Gastrocnemius medialis (tissue), 4 donors: Measurements from ENCODE around the gene PCYT2. TPM values are rescaled to one million over a fixed set of nuclear protein-coding genes. Genes with fewer than 3 reads are reported as not detected.

Source experiments
- ATAC-seq, 2 donors: fragments of 150-250 bp; one replicate each; pipeline ENCODE4 v1.9.1; 2016
- DNase-seq, 2 donors: peaks; one replicate each; pipeline ENCODE4 v3.0.0-alpha.2; 2019
- H3K27ac ChIP-seq, 4 donors: fragments of 200-600 bp; sonication (generic); 1 replicate in 1 of 4; 2 replicates in 3 of 4; pipeline ENCODE4 v1.5.1; 2016 to 2018; ENCODE audit warnings: mild to moderate bottlenecking in 2 of 4, moderate library complexity in 1 of 4
- H3K27me3 ChIP-seq, 3 donors: fragments of 200-600 bp; sonication (generic) in 2 of 3; 1 replicate in 1 of 3; 2 replicates in 2 of 3; pipeline versions ENCODE4 v1.5.1 to v1.6.0; 2016 to 2019; ENCODE audit warnings: mild to moderate bottlenecking in 1 of 3, moderate library complexity in 1 of 3
- H3K36me3 ChIP-seq, 2 donors: fragments of 200-600 bp; sonication (generic) in 1 of 2; one replicate each; pipeline ENCODE4 v1.5.1; 2017 to 2018
- H3K4me1 ChIP-seq, 2 donors: fragments of 200-600 bp; sonication (generic) in 1 of 2; one replicate each; pipeline ENCODE4 v1.5.1; 2016 to 2017; ENCODE audit warnings: mild to moderate bottlenecking in 2 of 2
- H3K4me3 ChIP-seq, 4 donors: fragments of 200-600 bp; sonication (generic) in 3 of 4; 1 replicate in 1 of 4; 2 replicates in 3 of 4; pipeline ENCODE4 v1.5.1; 2016 to 2019; ENCODE audit warnings: mild to moderate bottlenecking in 2 of 4
- H3K9me3 ChIP-seq, 3 donors: fragments of 200-600 bp; sonication (generic) in 2 of 3; 1 replicate in 1 of 3; 2 replicates in 2 of 3; pipeline ENCODE4 v1.5.1; 2016 to 2019
- CTCF ChIP-seq, 5 experiments: fragments of 450-650 bp in 3 of 5; fragments of 200-600 bp in 2 of 5; sonication (generic) in 2 of 5; IDR thresholded peaks in 4 of 5; conservative IDR thresholded peaks in 1 of 5; 1 replicate in 4 of 5; 2 replicates in 1 of 5; pipeline ENCODE4 v1.5.1; 2016 to 2019; ENCODE audit warnings: antibody characterized with exemption in 5 of 5, mild to moderate bottlenecking in 3 of 5, moderate library complexity in 3 of 5
- POLR2A ChIP-seq, 2 donors: fragments of 450-650 bp; IDR thresholded peaks; one replicate each; pipeline ENCODE4 v1.6.1; 2017; ENCODE audit warnings: antibody characterized with exemption in 2 of 2, mild to moderate bottlenecking in 2 of 2, moderate library complexity in 2 of 2
- in situ Hi-C, 4 donors: fragments of 200-750 bp; cut with MboI; loops; one replicate each; pipeline versions ENCODE4 v1.15.0 to v1.8.0; 2017; ENCODE audit warnings: low sequenced_read_pairs in 4 of 4
- intact Hi-C: fragments of 100-400 bp; cut with DNase I; formaldehyde crosslinking; loops from one replicate; pipeline ENCODE4 v1.15.1; 2023; ENCODE audit warnings: low total_unique reads
- total RNA-seq, 4 donors: library from RNA; depleted of rRNA; stranded (reverse); fragments of >200 nt; gene quantifications; one replicate each; pipeline versions ENCODE4 v1.1.0 to v1.2.3, GENCODE V29; 2016

PCYT2 gene
- total RNA-seq, 4 donors from 2014 or later, result 22.6 to 44.8 (median 37.1) TPM

DNA sequence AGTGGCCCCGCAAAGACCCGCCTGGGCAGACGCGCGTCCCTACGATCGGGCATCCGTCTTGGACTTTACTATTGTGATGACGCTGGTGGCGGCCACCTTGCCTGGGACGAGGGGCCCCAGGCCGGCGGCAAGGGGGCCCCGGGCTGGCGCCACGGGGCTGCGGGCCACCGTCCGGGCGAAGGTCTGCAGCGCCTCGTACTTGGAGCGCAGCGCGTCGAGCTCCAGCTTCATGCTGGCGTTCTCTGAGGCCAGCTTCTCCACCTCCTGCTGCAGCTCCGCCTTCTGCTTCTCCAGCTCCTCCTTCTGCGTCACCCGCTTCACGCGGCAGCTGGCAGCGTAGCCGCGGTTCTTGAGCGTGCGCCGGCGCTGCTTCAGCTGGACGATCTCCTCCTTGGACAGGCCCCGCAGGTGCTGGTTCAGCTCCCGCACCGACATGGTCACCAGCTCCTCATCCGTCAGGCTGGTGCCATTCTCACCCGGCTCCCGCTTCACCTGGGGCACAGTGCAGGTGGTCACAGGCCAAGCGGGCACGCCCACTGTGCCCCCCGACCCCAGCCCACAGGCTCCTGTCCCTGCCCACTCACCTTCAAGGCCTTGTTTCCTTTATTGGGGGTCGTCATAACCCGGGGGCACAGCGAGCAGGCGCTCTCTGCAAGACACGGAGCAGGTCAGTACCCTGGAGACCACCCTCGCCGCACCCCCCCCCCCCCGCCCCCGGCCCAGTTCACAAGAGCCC lies 11.5 kb upstream of the PCYT2 start:
- DNase-seq (peak in 1 of 2 donors; percentile 51), ATAC-seq (no peak)
- TF ChIP-seq CTCF (IDR thresholded peaks at IDR 0.05 in 4 of 5, conservative IDR thresholded peaks at IDR 0.05 in 1 of 5), result no peak
- TF ChIP-seq POLR2A (IDR thresholded peaks at IDR 0.05), result no peak
- Histone ChIP-seq H3K27me3 (no peaks in the 10 kb centered on the region), H3K36me3 (peaks cover 0 to 12% of the 10 kb centered on the region in 2 donors), H3K27ac (peak overlapping the region; percentile 90 to 98 (median 93)), H3K9me3 (no peaks in the 10 kb centered on the region), H3K4me3 (peak overlapping the region; percentile 50 to 71 (median 60)), H3K4me1 (peaks cover 77 to 79% of the 10 kb centered on the region in 2 donors)
- intact Hi-C loops, result loop anchor here (10.0 kb wide), 2 partner anchors 532 to 598 kb away; partner anchors contain the start of genes CYBC1 and NARF
- in situ Hi-C loops, result no loop called here

- TF ChIP-seq CTCF (IDR thresholded peaks at IDR 0.05 in 4 of 5, conservative IDR thresholded peaks at IDR 0.05 in 1 of 5) (no peak), POLR2A (IDR thresholded peaks at IDR 0.05) (no peak)
- peak overlapping the region; percentile 50 to 71 (median 60) for H3K4me3 ChIP-seq
- no peaks in the 10 kb centered on the region for H3K9me3 ChIP-seq
- DNase-seq, result no peak
- H3K36me3 ChIP-seq, result peaks cover 0 to 12% of the 10 kb centered on the region in 2 donors
- no peaks in the 10 kb centered on the region for H3K27me3 ChIP-seq
- intact Hi-C loops, result loop anchor here (10.0 kb wide), 2 partner anchors 533 to 597 kb away; partner anchors contain the start of genes CYBC1 and NARF
- in situ Hi-C loops, result no loop called here
- peak overlapping the region; percentile 90 to 98 (median 93) for H3K27ac ChIP-seq
- ATAC-seq, result no peak
- H3K4me1 ChIP-seq, result peaks cover 80 to 83% of the 10 kb centered on the region in 2 donors
Observed at GRCh38 chr17:81921996-81922565, 10.9 kb upstream of the PCYT2 start.

DNA sequence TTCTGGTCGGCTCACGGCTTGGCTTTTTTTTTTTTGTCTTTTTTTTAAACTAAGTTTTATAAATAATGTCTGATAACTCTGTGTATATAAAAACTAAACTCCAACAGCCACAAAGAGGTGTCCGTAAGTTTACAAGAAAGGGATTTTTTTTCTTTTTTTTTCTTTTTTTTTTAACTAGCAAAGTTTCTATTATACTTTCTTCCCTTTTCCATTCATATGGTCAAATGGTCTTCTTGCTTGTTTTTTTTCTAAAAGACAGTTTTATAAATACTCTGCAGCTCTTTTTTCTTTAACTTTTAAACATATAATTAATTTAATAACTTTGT lies 10.3 kb upstream of the PCYT2 start:
- Histone ChIP-seq H3K27me3 (no peaks in the 10 kb centered on the region), H3K4me3 (peak overlapping the region in 2 of 4 donors; percentile 50 to 51), H3K4me1 (peaks cover 86 to 88% of the 10 kb centered on the region in 2 donors), H3K27ac (peak overlapping the region; percentile 90 to 98 (median 93)), H3K9me3 (no peaks in the 10 kb centered on the region), H3K36me3 (peaks cover 0 to 12% of the 10 kb centered on the region in 2 donors)
- TF ChIP-seq CTCF (IDR thresholded peaks at IDR 0.05 in 4 of 5, conservative IDR thresholded peaks at IDR 0.05 in 1 of 5), result no peak
- in situ Hi-C loops, result no loop called here
- intact Hi-C loops, result loop anchor here (10.0 kb wide), 2 partner anchors 533 to 597 kb away; partner anchors contain the start of genes CYBC1 and NARF
- DNase-seq (no peak), ATAC-seq (no peak)

DNA sequence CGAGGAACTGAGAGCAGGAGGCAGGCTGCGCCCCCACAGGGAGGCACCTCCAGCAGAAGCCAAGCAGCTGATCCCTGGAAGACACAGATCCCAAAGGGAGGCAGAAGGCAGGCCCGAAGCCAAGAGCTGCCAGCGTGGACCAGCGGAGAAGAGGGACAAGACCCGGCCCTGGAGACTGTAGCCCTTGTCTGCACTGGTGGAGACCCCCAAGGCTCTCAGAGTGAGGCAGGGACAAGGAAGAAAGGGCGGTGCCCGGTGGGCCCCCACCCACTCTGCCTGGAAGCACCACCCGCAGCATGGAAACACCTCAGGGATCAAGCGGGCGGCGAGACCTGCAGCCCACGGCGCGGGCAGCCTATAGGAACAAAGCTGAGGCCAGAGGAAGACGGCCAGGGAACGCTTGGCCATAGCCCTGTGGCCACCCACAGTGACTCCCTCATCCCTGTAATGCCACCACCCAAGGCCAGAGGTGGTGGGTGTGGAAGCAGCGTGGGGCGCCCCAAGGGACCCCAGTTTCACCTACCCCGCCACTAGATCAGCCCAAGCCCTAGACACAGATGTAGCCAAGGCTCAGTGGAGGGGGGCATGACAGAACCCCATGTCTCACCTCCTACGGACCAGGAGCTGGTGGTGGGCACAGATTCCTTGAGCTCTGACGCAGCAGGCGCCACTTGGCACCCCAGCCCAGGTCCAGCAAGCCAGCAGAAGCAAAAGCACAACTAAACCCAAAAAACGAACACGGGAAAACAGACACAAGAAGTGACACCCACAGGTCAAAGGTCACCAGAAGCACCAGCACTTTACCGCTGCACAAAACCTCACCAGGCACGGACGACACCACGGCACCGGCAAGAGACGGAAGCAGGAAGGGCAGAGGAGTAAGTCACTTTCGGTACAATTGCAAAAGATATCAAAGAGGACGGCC lies 9.7 kb upstream of the PCYT2 start:
- no peak for TF ChIP-seq CTCF (IDR thresholded peaks at IDR 0.05 in 4 of 5, conservative IDR thresholded peaks at IDR 0.05 in 1 of 5)
- TF ChIP-seq POLR2A (IDR thresholded peaks at IDR 0.05), result no peak
- H3K27ac ChIP-seq, result peak overlapping the region; percentile 90 to 98 (median 93)
- H3K9me3 ChIP-seq, result no peaks in the 10 kb centered on the region
- DNase-seq (no peak), ATAC-seq (no peak)
- H3K27me3 ChIP-seq, result no peaks in the 10 kb centered on the region
- H3K4me3 ChIP-seq, result peak overlapping the region in 1 of 4 donors; percentile 51
- intact Hi-C loops (loop anchor here (10.0 kb wide), 2 partner anchors 534 to 596 kb away; partner anchors contain the start of genes CYBC1 and NARF), in situ Hi-C loops (no loop called here)
- peaks cover 81 to 83% of the 10 kb centered on the region in 2 donors for H3K4me1 ChIP-seq
- peaks cover 0 to 12% of the 10 kb centered on the region in 2 donors for H3K36me3 ChIP-seq
